Neuronal stem cell (in vitro differentiated cells): ENCODE results near the gene DCD.

Experiments used
- DNase-seq: peaks from one replicate; pipeline ENCODE4 v3.0.0-alpha.2; 2013; ENCODE audit warnings: low spot score
- H2AFZ ChIP-seq: one replicate; pipeline ENCODE4 v1.6.1; 2013; ENCODE audit warnings: mild to moderate bottlenecking, low read length, inconsistent platforms
- H2AK5ac ChIP-seq: 2 replicates; pipeline ENCODE4 v1.6.1; 2013; ENCODE audit warnings: low read depth, mild to moderate bottlenecking, inconsistent platforms, low read length, moderate library complexity, mixed read lengths
- H2BK120ac ChIP-seq: 2 replicates; pipeline ENCODE4 v1.6.1; 2013; ENCODE audit warnings: low read depth, mild to moderate bottlenecking, inconsistent platforms, low read length, moderate library complexity, mixed read lengths
- H2BK12ac ChIP-seq: one replicate; pipeline ENCODE4 v1.6.1; 2013; ENCODE audit warnings: low read length, inconsistent platforms
- H2BK15ac ChIP-seq: 2 replicates; pipeline ENCODE4 v1.6.1; 2013; ENCODE audit warnings: mild to moderate bottlenecking, low read length, inconsistent platforms, mixed read lengths
- H2BK5ac ChIP-seq: one replicate; pipeline ENCODE4 v1.6.1; 2013; ENCODE audit warnings: inconsistent platforms, mild to moderate bottlenecking, low read length, moderate library complexity
- H3K14ac ChIP-seq: one replicate; pipeline ENCODE4 v1.6.1; 2013; ENCODE audit warnings: low read length, inconsistent platforms
- H3K18ac ChIP-seq: 2 replicates; pipeline ENCODE4 v1.6.1; 2013; ENCODE audit warnings: low read length, inconsistent platforms
- H3K23ac ChIP-seq: 2 replicates; pipeline ENCODE4 v1.6.1; 2013; ENCODE audit warnings: low read depth, mild to moderate bottlenecking, mixed read lengths, low read length, inconsistent platforms; ENCODE audit not compliant: poor library complexity
- H3K27ac ChIP-seq: replicated peaks from 3 replicates; pipeline ENCODE4 v1.5.1; 2013; ENCODE audit warnings: low read length, inconsistent platforms
- H3K27me3 ChIP-seq, 3 experiments: 2 replicates each; pipeline ENCODE4 v1.6.1; 2013; ENCODE audit warnings: low read length in 3 of 3, mild to moderate bottlenecking in 2 of 3, inconsistent platforms in 1 of 3, low read depth in 1 of 3, mixed read lengths in 1 of 3, moderate library complexity in 1 of 3; ENCODE audit not compliant: control insufficient read depth in 3 of 3, insufficient read depth in 3 of 3
- H3K36me3 ChIP-seq, 2 donors: replicated peaks in 1 of 2; 2 replicates each; pipeline ENCODE4 v1.6.1; 2013; ENCODE audit warnings: low read length in 2 of 2; ENCODE audit not compliant: control insufficient read depth in 2 of 2, insufficient read depth in 2 of 2
- H3K4ac ChIP-seq: 2 replicates; pipeline ENCODE4 v1.6.1; 2013; ENCODE audit warnings: inconsistent platforms, mild to moderate bottlenecking, low read length, moderate library complexity
- H3K4me1 ChIP-seq, 2 donors: 1 replicate in 1 of 2; 2 replicates in 1 of 2; pipeline ENCODE4 v1.6.1; 2013; ENCODE audit warnings: low read length in 2 of 2, low read depth in 1 of 2; ENCODE audit not compliant: control insufficient read depth in 2 of 2, insufficient read depth in 1 of 2
- H3K4me2 ChIP-seq: one replicate; pipeline ENCODE4 v1.6.1; 2013; ENCODE audit warnings: mild to moderate bottlenecking, low read length, inconsistent platforms; ENCODE audit not compliant: insufficient read depth, poor library complexity, severe bottlenecking
- H3K4me3 ChIP-seq, 2 donors: 2 replicates each; pipeline ENCODE4 v1.5.1; 2013; ENCODE audit warnings: low read length in 2 of 2, mild to moderate bottlenecking in 2 of 2, inconsistent platforms in 1 of 2, moderate library complexity in 1 of 2
- H3K79me1 ChIP-seq: one replicate; pipeline ENCODE4 v1.6.1; 2013; ENCODE audit warnings: low read depth, mild to moderate bottlenecking, inconsistent platforms, low read length, moderate library complexity
- H3K9ac ChIP-seq: one replicate; pipeline ENCODE4 v1.6.1; 2013; ENCODE audit warnings: mild to moderate bottlenecking, low read depth, low read length, inconsistent platforms; ENCODE audit not compliant: poor library complexity
- H3K9me3 ChIP-seq, 2 donors: replicated peaks in 1 of 2; 2 replicates each; pipeline versions ENCODE3 to v1.6.1; 2013; ENCODE audit warnings: low read length in 2 of 2, mild to moderate bottlenecking in 2 of 2, inconsistent platforms in 1 of 2, low read depth in 1 of 2, mixed read lengths in 1 of 2, moderate library complexity in 1 of 2; ENCODE audit not compliant: control insufficient read depth in 2 of 2, insufficient read depth in 1 of 2
- H4K8ac ChIP-seq: one replicate; pipeline ENCODE4 v1.6.1; 2013; ENCODE audit warnings: low read depth, mild to moderate bottlenecking, inconsistent platforms, low read length, moderate library complexity
- H4K91ac ChIP-seq: one replicate; pipeline ENCODE4 v1.6.1; 2013; ENCODE audit warnings: low read length, low read depth, mild to moderate bottlenecking, inconsistent platforms; ENCODE audit not compliant: poor library complexity
- WGBS, 2 donors: extraction: QIAGEN DNeasy Blood & Tissue Kit; methylation state at CpG; one replicate each; pipeline ENCODE4 v1.1.7; 2013; ENCODE audit warnings: missing lambda C conversion rate in 2 of 2, mixed read lengths in 1 of 2; ENCODE audit not compliant: insufficient read length in 2 of 2, insufficient replicate concordance in 1 of 2; ENCODE audit errors: extremely low coverage in 2 of 2; 5-methylcytosine and 5-hydroxymethylcytosine counted together

The DCD gene

GRCh38 chr12:54601841-54602240 lies 46.3 kb downstream of the DCD start:
- Histone ChIP-seq H3K4me3 (no peak overlapping the region), H3K27ac (no peak overlapping the region), H3K4me1 (peaks cover 0 to 1% of the 10 kb centered on the region in 2 donors), H4K8ac (no peak overlapping the region), H3K9me3 (no peaks in the 10 kb centered on the region), H3K79me1 (no peaks in the 10 kb centered on the region), H2AK5ac (no peak overlapping the region), H3K4ac (no peak overlapping the region), H3K9ac (no peak overlapping the region), H2BK120ac (no peak overlapping the region), H2BK5ac (no peak overlapping the region), H3K18ac (no peak overlapping the region), H2BK12ac (no peak overlapping the region), H3K27me3 (no peaks in the 10 kb centered on the region), H4K91ac (no peak overlapping the region), H3K23ac (no peak overlapping the region), H3K14ac (no peak overlapping the region), H2BK15ac (no peak overlapping the region), H3K36me3 (no peaks in the 10 kb centered on the region), H3K4me2 (no peak overlapping the region), H2AFZ (no peak overlapping the region)
- no peak for DNase-seq
- WGBS, 2 donors = no CpG with 5 or more reads among the region's 4 CpGs

GRCh38 chr12:54598970-54599369 lies 49.2 kb downstream of the DCD start:
- H3K4ac ChIP-seq = no peak overlapping the region
- H2BK12ac ChIP-seq = no peak overlapping the region
- DNase-seq = no peak
- H3K27me3 ChIP-seq = no peaks in the 10 kb centered on the region
- no peak overlapping the region for H3K9ac ChIP-seq
- H4K8ac ChIP-seq = no peak overlapping the region
- H3K23ac ChIP-seq = no peak overlapping the region
- no peak overlapping the region for H3K14ac ChIP-seq
- peaks cover 0 to 1% of the 10 kb centered on the region in 2 donors for H3K4me1 ChIP-seq
- no peak overlapping the region for H2AFZ ChIP-seq
- WGBS, 2 donors = no CpG with 5 or more reads among the region's 5 CpGs
- no peak overlapping the region for H2BK5ac ChIP-seq
- H3K9me3 ChIP-seq = no peaks in the 10 kb centered on the region
- H3K36me3 ChIP-seq = no peaks in the 10 kb centered on the region
- no peak overlapping the region for H2AK5ac ChIP-seq
- no peak overlapping the region for H4K91ac ChIP-seq
- no peak overlapping the region for H3K27ac ChIP-seq
- H2BK120ac ChIP-seq = no peak overlapping the region
- H3K79me1 ChIP-seq = no peaks in the 10 kb centered on the region
- H2BK15ac ChIP-seq = no peak overlapping the region
- H3K18ac ChIP-seq = no peak overlapping the region
- no peak overlapping the region for H3K4me3 ChIP-seq
- no peak overlapping the region for H3K4me2 ChIP-seq

DNA sequence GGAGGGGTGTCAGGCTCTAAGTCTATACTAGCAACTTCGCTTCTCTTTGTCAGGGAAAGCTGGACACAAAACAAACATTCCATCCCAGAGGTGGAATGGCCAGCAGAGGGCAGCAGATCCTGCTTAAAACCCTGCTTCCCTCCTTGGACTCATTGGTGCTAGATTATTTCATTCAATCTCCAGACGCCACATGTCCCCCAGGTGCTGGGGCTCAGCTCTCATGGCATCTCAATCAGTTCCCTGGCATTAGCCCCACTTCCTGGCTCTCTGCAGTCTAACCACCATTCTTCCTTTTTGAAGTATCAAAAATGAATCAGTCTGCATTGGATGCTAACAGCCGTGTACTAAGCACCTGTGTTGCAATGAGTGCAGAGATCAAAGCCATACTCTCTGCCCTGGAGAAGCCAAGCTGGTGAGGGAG lies 51.6 kb downstream of the DCD start:
- no peaks in the 10 kb centered on the region for H3K36me3 ChIP-seq
- H2AFZ ChIP-seq = no peak overlapping the region
- H3K79me1 ChIP-seq = no peaks in the 10 kb centered on the region
- peaks cover 0 to 2% of the 10 kb centered on the region in 2 donors for H3K4me1 ChIP-seq
- H3K23ac ChIP-seq = no peak overlapping the region
- H4K8ac ChIP-seq = no peak overlapping the region
- H3K9ac ChIP-seq = no peak overlapping the region
- peaks cover 0 to 8% (median 0%) of the 10 kb centered on the region in 3 experiments for H3K27me3 ChIP-seq
- no peak overlapping the region for H3K14ac ChIP-seq
- H2BK5ac ChIP-seq = no peak overlapping the region
- DNase-seq = peak; percentile 79
- no peak overlapping the region for H3K4me2 ChIP-seq
- WGBS, 2 donors = no CpG with 5 or more reads among the region's 3 CpGs
- H2BK15ac ChIP-seq = no peak overlapping the region
- no peak overlapping the region for H2BK120ac ChIP-seq
- no peak overlapping the region for H4K91ac ChIP-seq
- H2AK5ac ChIP-seq = no peak overlapping the region
- no peak overlapping the region for H2BK12ac ChIP-seq
- no peak overlapping the region for H3K27ac ChIP-seq
- H3K4me3 ChIP-seq = no peak overlapping the region
- no peak overlapping the region for H3K4ac ChIP-seq
- H3K18ac ChIP-seq = no peak overlapping the region
- no peaks in the 10 kb centered on the region for H3K9me3 ChIP-seq

- Histone ChIP-seq H2BK120ac (no peak overlapping the region), H3K27ac (no peak overlapping the region), H2AK5ac (no peak overlapping the region), H2AFZ (no peak overlapping the region), H4K8ac (no peak overlapping the region), H3K4ac (no peak overlapping the region), H3K14ac (no peak overlapping the region), H3K9ac (no peak overlapping the region), H4K91ac (no peak overlapping the region), H3K27me3 (peaks cover 0 to 18% (median 0%) of the 10 kb centered on the region in 3 experiments), H3K9me3 (no peaks in the 10 kb centered on the region), H2BK5ac (no peak overlapping the region), H2BK12ac (no peak overlapping the region), H3K18ac (no peak overlapping the region), H3K36me3 (no peaks in the 10 kb centered on the region), H3K79me1 (no peaks in the 10 kb centered on the region), H2BK15ac (no peak overlapping the region), H3K4me2 (no peak overlapping the region), H3K23ac (no peak overlapping the region), H3K4me1 (peaks cover 0 to 2% of the 10 kb centered on the region in 2 donors), H3K4me3 (no peak overlapping the region)
- no CpG with 5 or more reads among the region's 3 CpGs for WGBS, 2 donors
- no peak for DNase-seq
Measured at GRCh38 chr12:54595471-54595870, 52.7 kb downstream of the DCD start.
